ENCODE results near the gene CERK.
"Not testable (repeated sequence)": the region's sequence is repeated elsewhere in the genome, so short reads cannot be mapped to it uniquely, and the experiment has no call there.

Gene CERK

GRCh38 chr22:46736705-46737104, 1.3 kb downstream of the CERK start:
- no peak for DNase-seq (ENCODE audit: low read depth)
- peak overlapping the region; percentile 76 for H3K4me3 ChIP-seq (ENCODE audit: low read length)
- no peak for TF ChIP-seq CTCF (conservative IDR thresholded peaks at IDR 0.05; ENCODE audit: low read depth, low read length)

GRCh38 chr22:46735747-46736608, 2.1 kb downstream of the CERK start:
- no peak for DNase-seq (ENCODE audit: low read depth)
- peak overlapping the region; percentile 76 for H3K4me3 ChIP-seq (ENCODE audit: low read length)

DNA sequence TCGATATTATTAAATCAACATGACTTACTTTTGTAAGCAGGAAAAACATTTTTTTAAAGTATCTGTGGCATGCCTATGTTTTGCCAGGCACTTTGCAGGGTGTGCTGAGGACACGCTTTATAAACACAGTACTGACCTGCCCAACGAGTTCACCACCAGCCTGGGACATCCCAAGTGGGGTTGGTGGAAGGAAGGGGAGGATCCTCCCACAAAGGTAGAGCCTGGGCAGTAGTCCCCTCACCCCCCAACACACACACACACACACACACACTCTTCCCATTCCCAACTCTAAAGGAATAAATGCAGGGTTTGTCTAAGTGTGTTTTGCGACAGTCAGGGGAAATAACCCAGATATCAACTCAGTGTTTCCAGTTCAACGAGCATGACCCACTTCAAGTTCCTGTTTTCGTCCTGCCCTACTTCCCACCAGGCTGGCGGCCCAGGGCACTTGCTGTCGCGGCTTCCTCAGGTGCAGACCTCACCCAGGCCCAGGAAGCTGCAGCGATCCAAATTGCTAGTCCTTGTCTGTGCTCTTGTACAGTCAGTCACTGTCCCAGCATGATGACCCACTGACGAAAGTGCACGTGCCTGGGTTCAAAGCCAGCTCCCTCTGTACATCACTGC, 3.1 kb downstream of the CERK start:
- H3K4me3 ChIP-seq (ENCODE audit: low read length) = no peak overlapping the region
- DNase-seq (ENCODE audit: low read depth) = no peak
- no peak for TF ChIP-seq CTCF (conservative IDR thresholded peaks at IDR 0.05; ENCODE audit: low read depth, low read length)

More at GRCh38 chr22:46735747-46736608, 2.1 kb downstream of the CERK start:
- no peak for TF ChIP-seq CTCF (conservative IDR thresholded peaks at IDR 0.05; ENCODE audit: low read depth, low read length)

GRCh38 chr22:46734213-46734722, 3.8 kb downstream of the CERK start:
- not testable (repeated sequence) for DNase-seq (ENCODE audit: low read depth); H3K4me3 ChIP-seq (ENCODE audit: low read length)

GRCh38 chr22:46732513-46732912, 5.5 kb downstream of the CERK start:
- TF ChIP-seq CTCF (conservative IDR thresholded peaks at IDR 0.05; ENCODE audit: low read depth, low read length) = no peak
- no peak for DNase-seq (ENCODE audit: low read depth)
- H3K4me3 ChIP-seq (ENCODE audit: low read length) = no peak overlapping the region

GRCh38 chr22:46732041-46732379, 6.0 kb downstream of the CERK start:
- no peak for DNase-seq (ENCODE audit: low read depth)
- TF ChIP-seq CTCF (conservative IDR thresholded peaks at IDR 0.05; ENCODE audit: low read depth, low read length) = no peak
- no peak overlapping the region for H3K4me3 ChIP-seq (ENCODE audit: low read length)

DNA sequence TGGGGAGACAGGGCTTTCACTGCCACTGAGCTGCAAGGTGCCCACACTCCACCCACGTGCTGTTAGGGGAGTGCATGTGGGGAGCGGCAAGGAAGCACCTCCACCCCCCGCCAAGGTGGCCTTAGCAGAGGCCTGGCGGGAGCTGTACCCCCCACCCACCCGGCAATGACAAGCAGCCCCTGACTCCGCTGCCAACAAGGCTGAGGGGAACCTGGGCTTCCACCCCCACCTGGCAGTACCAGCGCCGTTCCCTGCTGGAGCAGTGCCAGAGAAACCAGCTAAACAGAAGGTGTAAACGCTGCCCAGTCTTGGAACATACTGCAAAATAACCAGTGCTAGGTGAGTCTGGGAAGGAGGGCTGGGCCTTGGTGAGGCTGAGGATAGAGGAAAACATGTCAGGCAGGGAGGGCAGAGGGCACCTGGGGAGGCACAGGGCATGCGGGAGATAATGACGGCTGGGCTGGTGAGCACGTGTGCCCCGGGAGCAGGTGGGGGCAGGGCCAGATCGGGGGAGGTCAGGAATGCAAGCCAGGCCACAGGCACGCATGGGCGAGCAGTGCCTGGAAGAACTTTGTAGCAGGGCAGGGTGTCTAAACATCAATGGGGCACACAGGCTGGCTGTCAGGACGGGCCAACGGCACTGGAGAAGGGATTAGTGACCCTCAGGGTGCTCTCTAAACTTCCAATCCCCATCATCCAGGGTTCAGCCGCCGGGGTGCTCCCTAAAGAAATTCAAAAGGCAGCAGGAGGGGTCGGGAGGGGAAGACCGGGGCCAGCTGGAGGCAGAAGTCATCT, 6.6 kb downstream of the CERK start:
- no peak for TF ChIP-seq CTCF (conservative IDR thresholded peaks at IDR 0.05; ENCODE audit: low read depth, low read length)
- DNase-seq (ENCODE audit: low read depth) = peak; percentile 30

More for the DNA sequence above, 6.6 kb downstream of the CERK start:
- H3K4me3 ChIP-seq (ENCODE audit: low read length) = no peak overlapping the region

Data from retinal pigment epithelial cell (primary cell).